Spleen (tissue), 11 donors: ENCODE data around the gene FHIT. TPM values are rescaled to one million over a fixed set of nuclear protein-coding genes. Genes with fewer than 3 reads are reported as not detected.

Experiments used
- DNase-seq: peaks from one replicate; pipeline ENCODE4 v3.0.0-alpha.2; 2020
- H3K27ac ChIP-seq, 8 donors: fragments of 200-600 bp; sonication (generic) in 7 of 8; 1 replicate in 4 of 8; 2 replicates in 4 of 8; pipeline versions ENCODE4 v1.5.0 to v1.8.0; 2016 to 2021; ENCODE audit warnings: inconsistent platforms in 4 of 8, mild to moderate bottlenecking in 4 of 8, moderate library complexity in 1 of 8
- H3K27me3 ChIP-seq, 7 donors: fragments of 200-600 bp; sonication (generic) in 6 of 7; replicated peaks in 1 of 7; 1 replicate in 4 of 7; 2 replicates in 3 of 7; pipeline versions ENCODE4 v1.5.0 to v1.8.0; 2016 to 2021; ENCODE audit warnings: inconsistent platforms in 3 of 7, mild to moderate bottlenecking in 1 of 7
- H3K36me3 ChIP-seq, 6 donors: fragments of 200-600 bp; sonication (generic) in 5 of 6; 1 replicate in 4 of 6; 2 replicates in 2 of 6; pipeline versions ENCODE4 v1.5.0 to v1.8.0; 2016 to 2021; ENCODE audit warnings: inconsistent platforms in 2 of 6
- H3K4me1 ChIP-seq, 6 donors: fragments of 200-600 bp; sonication (generic) in 5 of 6; 1 replicate in 3 of 6; 2 replicates in 3 of 6; pipeline versions ENCODE4 v1.5.0 to v1.8.0; 2016 to 2021; ENCODE audit warnings: inconsistent platforms in 3 of 6
- H3K4me3 ChIP-seq, 8 donors: fragments of 200-600 bp; sonication (generic) in 7 of 8; 1 replicate in 4 of 8; 2 replicates in 4 of 8; pipeline versions ENCODE4 v1.5.0 to v1.8.0; 2016 to 2021; ENCODE audit warnings: inconsistent platforms in 4 of 8, mild to moderate bottlenecking in 4 of 8, moderate library complexity in 2 of 8
- H3K9me3 ChIP-seq, 8 donors: fragments of 200-600 bp; sonication (generic) in 7 of 8; 1 replicate in 4 of 8; 2 replicates in 4 of 8; pipeline versions ENCODE4 v1.5.0 to v1.8.0; 2016 to 2021; ENCODE audit warnings: inconsistent platforms in 4 of 8
- CTCF ChIP-seq, 11 experiments: fragments of 200-600 bp in 7 of 11; fragments of 450-650 bp in 4 of 11; sonication (generic) in 4 of 11; IDR thresholded peaks in 8 of 11; conservative IDR thresholded peaks in 3 of 11; 1 replicate in 7 of 11; 2 replicates in 4 of 11; pipeline versions ENCODE4 v1.4.0 to v1.8.0; 2016 to 2021; ENCODE audit warnings: antibody characterized with exemption in 11 of 11, inconsistent platforms in 4 of 11, mild to moderate bottlenecking in 1 of 11
- POLR2A ChIP-seq, 3 donors: fragments of 450-650 bp; IDR thresholded peaks; one replicate each; pipeline ENCODE4 v1.5.1; 2017; ENCODE audit warnings: antibody characterized with exemption in 3 of 3, mild to moderate bottlenecking in 1 of 3
- POLR2AphosphoS5 ChIP-seq, 3 donors: sonication (generic); formaldehyde crosslinking; IDR thresholded peaks; one replicate each; pipeline ENCODE4 v1.5.1; 2017; ENCODE audit warnings: antibody characterized with exemption in 3 of 3
- WGBS, 5 donors: extraction: QIAGEN DNeasy Blood & Tissue Kit in 3 of 5; methylation state at CpG; one replicate each; pipeline versions ENCODE4 v1.1.5 to v1.1.7; 2013 to 2018; 5-methylcytosine and 5-hydroxymethylcytosine counted together
- intact Hi-C: fragments of 100-400 bp; cut with DNase I; formaldehyde crosslinking; loops from one replicate; pipeline ENCODE4 v1.15.0; 2023; ENCODE audit warnings: low total_unique reads
- polyA plus RNA-seq, 3 donors: library from polyadenylated mRNA; stranded (reverse); fragments of 200-250 nt; gene quantifications; one replicate each; pipeline ENCODE4 v1.2.1, GENCODE V29; 2013
- total RNA-seq, 7 donors: library from RNA; depleted of rRNA in 3 of 7; stranded (reverse); fragments of >200 nt in 3 of 7; fragmentation: NEBNext Ultra II Directional in 4 of 7; extraction: Animal tissue kit (Norgen Biotek cat#: 25700) in 4 of 7; gene quantifications; one replicate each; pipeline versions ENCODE4 v1.1.0 to v1.2.1, GENCODE V29; 2016 to 2021
- donor health status: healthy with polysubstance abuse.
- donor health status: DM: no; HTN: no; CAD: no; lungs with moderate emphysema.
- donor health status: DM: no; HTN: no; CAD: no.
- donor health status: Bipolar disorder and iron deficiency.
- donor health status: healthy.
- donor health status: DM: no; HTN: no; CAD: no.
- donor health status: DM: yes; HTN: yes; CAD: no.

Gene FHIT
- total and polyA plus RNA-seq, 10 donors = 4.1 to 23.1 (median 12.2) TPM

GRCh38 chr3:60177726-60178125, 1073.5 kb downstream of the FHIT start:
- H3K27ac ChIP-seq = no peak overlapping the region
- TF ChIP-seq POLR2A (IDR thresholded peaks at IDR 0.05) (no peak), POLR2AphosphoS5 (IDR thresholded peaks at IDR 0.05) (no peak), CTCF (IDR thresholded peaks at IDR 0.05 in 8 of 11, conservative IDR thresholded peaks at IDR 0.05 in 3 of 11) (no peak)
- no peaks in the 10 kb centered on the region for H3K27me3 ChIP-seq
- WGBS, 5 donors = 82 to 99% (median 91%) methylated on average over 2 of the region's 2 CpGs
- intact Hi-C loops = no loop called here
- H3K4me3 ChIP-seq = no peak overlapping the region
- no peak for DNase-seq
- H3K9me3 ChIP-seq = no peaks in the 10 kb centered on the region
- no peaks in the 10 kb centered on the region for H3K36me3 ChIP-seq
- H3K4me1 ChIP-seq = no peaks in the 10 kb centered on the region

- DNase-seq = no peak
- 90 to 93% (median 91%) methylated on average over 6 of the region's 6 CpGs for WGBS, 5 donors
- Histone ChIP-seq H3K4me1 (no peaks in the 10 kb centered on the region), H3K9me3 (no peaks in the 10 kb centered on the region), H3K36me3 (no peaks in the 10 kb centered on the region), H3K27ac (no peak overlapping the region), H3K27me3 (no peaks in the 10 kb centered on the region), H3K4me3 (no peak overlapping the region)
- TF ChIP-seq POLR2A (IDR thresholded peaks at IDR 0.05) (no peak), POLR2AphosphoS5 (IDR thresholded peaks at IDR 0.05) (no peak), CTCF (IDR thresholded peaks at IDR 0.05 in 8 of 11, conservative IDR thresholded peaks at IDR 0.05 in 3 of 11) (no peak)
- intact Hi-C loops = no loop called here
Measured at GRCh38 chr3:60176614-60177013, 1074.6 kb downstream of the FHIT start.

- no peak overlapping the region for H3K4me3 ChIP-seq
- intact Hi-C loops = no loop called here
- no peak for DNase-seq
- H3K27me3 ChIP-seq = no peaks in the 10 kb centered on the region
- no peaks in the 10 kb centered on the region for H3K4me1 ChIP-seq
- no peak for TF ChIP-seq POLR2A (IDR thresholded peaks at IDR 0.05)
- no peak for TF ChIP-seq POLR2AphosphoS5 (IDR thresholded peaks at IDR 0.05)
- H3K9me3 ChIP-seq = no peaks in the 10 kb centered on the region
- 82 to 87% (median 86%) methylated on average over 3 of the region's 3 CpGs for WGBS, 5 donors
- H3K27ac ChIP-seq = no peak overlapping the region
- no peaks in the 10 kb centered on the region for H3K36me3 ChIP-seq
Measured at GRCh38 chr3:60175680-60176079, 1075.6 kb downstream of the FHIT start.

- Histone ChIP-seq H3K4me1 (no peaks in the 10 kb centered on the region), H3K27ac (no peak overlapping the region), H3K36me3 (no peaks in the 10 kb centered on the region), H3K27me3 (no peaks in the 10 kb centered on the region), H3K4me3 (no peak overlapping the region), H3K9me3 (no peaks in the 10 kb centered on the region)
- TF ChIP-seq POLR2AphosphoS5 (IDR thresholded peaks at IDR 0.05) (no peak), CTCF (IDR thresholded peaks at IDR 0.05 in 8 of 11, conservative IDR thresholded peaks at IDR 0.05 in 3 of 11) (no peak), POLR2A (IDR thresholded peaks at IDR 0.05) (no peak)
- DNase-seq = no peak
- intact Hi-C loops = no loop called here
- WGBS, 5 donors = 87 to 94% (median 92%) methylated on average over 5 of the region's 5 CpGs
Measured at GRCh38 chr3:60169755-60170154, 1081.5 kb downstream of the FHIT start.

- H3K36me3 ChIP-seq = no peaks in the 10 kb centered on the region
- no peak overlapping the region for H3K4me3 ChIP-seq
- no peak for TF ChIP-seq POLR2A (IDR thresholded peaks at IDR 0.05)
- no peak for TF ChIP-seq POLR2AphosphoS5 (IDR thresholded peaks at IDR 0.05)
- no peak for TF ChIP-seq CTCF (IDR thresholded peaks at IDR 0.05 in 8 of 11, conservative IDR thresholded peaks at IDR 0.05 in 3 of 11)
- H3K9me3 ChIP-seq = no peaks in the 10 kb centered on the region
- DNase-seq = no peak
- no peaks in the 10 kb centered on the region for H3K27me3 ChIP-seq
- intact Hi-C loops = no loop called here
- H3K27ac ChIP-seq = no peak overlapping the region
- H3K4me1 ChIP-seq = no peaks in the 10 kb centered on the region
Measured at GRCh38 chr3:60167186-60167585, 1084.1 kb downstream of the FHIT start.
